Uterus (tissue), 4 donors: ENCODE data around the gene STXBP4. TPM values are rescaled to one million over a fixed set of nuclear protein-coding genes. Genes with fewer than 3 reads are reported as not detected.

Experiments
- DNase-seq, 2 donors: peaks; one replicate each; pipeline ENCODE4 v3.0.0-alpha.2; 2019 to 2020
- H3K27ac ChIP-seq, 2 donors: fragments of 200-600 bp; sonication (generic); 1 replicate in 1 of 2; 2 replicates in 1 of 2; pipeline ENCODE4 v1.5.1; 2016 to 2018
- H3K27me3 ChIP-seq, 2 donors: fragments of 200-600 bp; sonication (generic); one replicate each; pipeline ENCODE4 v1.5.1; 2018 to 2019; ENCODE audit warnings: control low read depth in 1 of 2
- H3K36me3 ChIP-seq, 2 donors: fragments of 200-600 bp; sonication (generic); one replicate each; pipeline ENCODE4 v1.5.1; 2019; ENCODE audit warnings: control low read depth in 1 of 2
- H3K4me1 ChIP-seq, 2 donors: fragments of 200-600 bp; sonication (generic); one replicate each; pipeline ENCODE4 v1.5.1; 2018 to 2019; ENCODE audit warnings: control low read depth in 1 of 2
- H3K4me3 ChIP-seq, 2 donors: fragments of 200-600 bp; sonication (generic); 1 replicate in 1 of 2; 2 replicates in 1 of 2; pipeline ENCODE4 v1.5.1; 2018 to 2019; ENCODE audit warnings: mild to moderate bottlenecking in 1 of 2
- H3K9me3 ChIP-seq, 2 donors: fragments of 200-600 bp; sonication (generic); one replicate each; pipeline ENCODE4 v1.5.1; 2019; ENCODE audit warnings: control low read depth in 1 of 2
- CTCF ChIP-seq, 4 experiments: fragments of 200-600 bp in 2 of 4; fragments of 450-650 bp in 2 of 4; sonication (generic) in 2 of 4; IDR thresholded peaks; one replicate each; pipeline ENCODE4 v1.5.1; 2016 to 2019; ENCODE audit warnings: antibody characterized with exemption in 4 of 4, mild to moderate bottlenecking in 2 of 4, moderate library complexity in 1 of 4
- POLR2A ChIP-seq, 2 donors: fragments of 450-650 bp; IDR thresholded peaks; one replicate each; pipeline ENCODE4 v1.6.1; 2016; ENCODE audit warnings: antibody characterized with exemption in 2 of 2, mild to moderate bottlenecking in 1 of 2, moderate library complexity in 1 of 2
- intact Hi-C: fragments of 100-400 bp; cut with DNase I; formaldehyde crosslinking; loops from one replicate; pipeline ENCODE4 v1.15.1; 2023; ENCODE audit warnings: low total_unique reads
- total RNA-seq, 4 donors: library from RNA; depleted of rRNA in 3 of 4; stranded (reverse); fragments of >200 nt in 3 of 4; gene quantifications; one replicate each; pipeline versions ENCODE4 v1.1.0 to v1.2.4, GENCODE V29; 2014 to 2023
- donor health status: DM: yes; HTN: yes; CAD: no.

The STXBP4 gene
- total RNA-seq, 4 donors from 2014 or later = 2.8 to 100 (median 20.9) TPM

GRCh38 chr17:55161935-55162555 is 193.5 kb downstream of the STXBP4 start:
- Histone ChIP-seq H3K27ac (no peak overlapping the region), H3K4me1 (no peaks in the 10 kb centered on the region), H3K4me3 (no peak overlapping the region), H3K9me3 (no peaks in the 10 kb centered on the region), H3K27me3 (no peaks in the 10 kb centered on the region), H3K36me3 (no peaks in the 10 kb centered on the region)
- DNase-seq = no peak
- TF ChIP-seq CTCF (IDR thresholded peaks at IDR 0.05) (no peak), POLR2A (IDR thresholded peaks at IDR 0.05) (no peak)
- intact Hi-C loops = no loop called here

GRCh38 chr17:55162556-55162946 is 194.0 kb downstream of the STXBP4 start:
- TF ChIP-seq CTCF (IDR thresholded peaks at IDR 0.05) = no peak
- TF ChIP-seq POLR2A (IDR thresholded peaks at IDR 0.05) = no peak
- Histone ChIP-seq H3K27me3 (no peaks in the 10 kb centered on the region), H3K4me1 (no peaks in the 10 kb centered on the region), H3K27ac (no peak overlapping the region), H3K36me3 (no peaks in the 10 kb centered on the region), H3K4me3 (no peak overlapping the region), H3K9me3 (no peaks in the 10 kb centered on the region)
- intact Hi-C loops = no loop called here
- no peak for DNase-seq

GRCh38 chr17:55163408-55163807 is 194.8 kb downstream of the STXBP4 start:
- Histone ChIP-seq H3K9me3 (no peaks in the 10 kb centered on the region), H3K27me3 (no peaks in the 10 kb centered on the region), H3K36me3 (no peaks in the 10 kb centered on the region), H3K4me3 (no peak overlapping the region), H3K4me1 (no peaks in the 10 kb centered on the region), H3K27ac (no peak overlapping the region)
- intact Hi-C loops = no loop called here
- DNase-seq = no peak
- no peak for TF ChIP-seq POLR2A (IDR thresholded peaks at IDR 0.05)
- no peak for TF ChIP-seq CTCF (IDR thresholded peaks at IDR 0.05)

- intact Hi-C loops = no loop called here
- Histone ChIP-seq H3K9me3 (no peaks in the 10 kb centered on the region), H3K36me3 (no peaks in the 10 kb centered on the region), H3K4me1 (no peaks in the 10 kb centered on the region), H3K27me3 (no peaks in the 10 kb centered on the region), H3K27ac (no peak overlapping the region), H3K4me3 (no peak overlapping the region)
- no peak for TF ChIP-seq POLR2A (IDR thresholded peaks at IDR 0.05)
- DNase-seq = no peak
Measured at GRCh38 chr17:55166506-55166905, 197.9 kb downstream of the STXBP4 start.

GRCh38 chr17:55167024-55167725 is 198.6 kb downstream of the STXBP4 start:
- no peaks in the 10 kb centered on the region for H3K9me3 ChIP-seq
- TF ChIP-seq CTCF (IDR thresholded peaks at IDR 0.05) (no peak), POLR2A (IDR thresholded peaks at IDR 0.05) (no peak)
- H3K4me3 ChIP-seq = no peak overlapping the region
- H3K4me1 ChIP-seq = no peaks in the 10 kb centered on the region
- DNase-seq = no peak
- intact Hi-C loops = no loop called here
- H3K27me3 ChIP-seq = no peaks in the 10 kb centered on the region
- no peaks in the 10 kb centered on the region for H3K36me3 ChIP-seq
- no peak overlapping the region for H3K27ac ChIP-seq
